ENCODE results near the gene ABHD18.
"Not testable (repeated sequence)": the region's sequence is repeated elsewhere in the genome, so short reads cannot be mapped to it uniquely, and the experiment has no call there.

The ABHD18 gene

DNA sequence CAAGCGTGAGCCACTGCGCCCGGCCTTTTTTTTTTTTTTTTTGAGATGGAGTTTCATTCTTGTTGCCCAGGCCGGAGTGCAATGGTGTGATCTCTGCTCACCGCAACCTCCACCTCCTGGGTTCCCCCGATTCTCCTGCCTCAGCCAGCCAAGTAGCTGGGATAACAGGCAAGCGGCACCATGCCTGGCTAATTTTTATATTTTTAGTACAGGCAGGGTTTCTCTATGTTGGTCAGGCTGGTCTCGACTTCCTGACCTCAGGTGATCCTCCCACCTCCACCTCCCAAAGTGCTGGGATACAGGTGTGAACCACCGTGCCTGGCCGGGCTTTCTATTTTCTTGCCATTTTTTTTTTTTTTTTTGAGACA, 101.2 kb downstream of the ABHD18 start:
- H3K36me3 ChIP-seq (ENCODE audit: insufficient read depth, low read length); H3K9ac ChIP-seq (ENCODE audit: low read depth, low read length); H3K9me3 ChIP-seq (ENCODE audit: control insufficient read depth, insufficient read depth, low read length); H3K4me1 ChIP-seq (ENCODE audit: insufficient read depth, low read length): not testable (repeated sequence)

DNA sequence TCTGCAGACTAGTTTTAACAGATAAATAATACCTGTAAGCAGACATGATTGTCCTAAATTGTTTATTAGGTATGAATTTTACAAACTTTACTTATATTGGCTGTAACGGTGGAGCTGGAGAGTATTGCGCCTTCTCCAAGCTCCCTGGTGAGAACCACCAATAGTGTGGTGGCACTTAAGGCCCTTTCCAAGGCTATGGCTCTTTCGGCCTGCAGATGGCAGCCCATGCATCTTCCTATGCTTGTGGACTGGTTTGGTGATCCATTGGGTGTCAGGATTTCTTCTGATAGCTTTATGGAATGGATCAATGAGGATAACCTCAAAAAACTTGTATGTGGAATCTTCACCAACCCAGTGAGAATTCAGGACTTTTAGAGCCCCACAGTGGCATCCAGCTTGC, 103.7 kb downstream of the ABHD18 start:
- Histone ChIP-seq H3K9me3 (ENCODE audit: control insufficient read depth, insufficient read depth, low read length) (no peaks in the 10 kb centered on the region), H3K36me3 (ENCODE audit: insufficient read depth, low read length) (no peaks in the 10 kb centered on the region), H3K4me1 (ENCODE audit: insufficient read depth, low read length) (no peaks in the 10 kb centered on the region), H3K9ac (ENCODE audit: low read depth, low read length) (no peak overlapping the region)

DNA sequence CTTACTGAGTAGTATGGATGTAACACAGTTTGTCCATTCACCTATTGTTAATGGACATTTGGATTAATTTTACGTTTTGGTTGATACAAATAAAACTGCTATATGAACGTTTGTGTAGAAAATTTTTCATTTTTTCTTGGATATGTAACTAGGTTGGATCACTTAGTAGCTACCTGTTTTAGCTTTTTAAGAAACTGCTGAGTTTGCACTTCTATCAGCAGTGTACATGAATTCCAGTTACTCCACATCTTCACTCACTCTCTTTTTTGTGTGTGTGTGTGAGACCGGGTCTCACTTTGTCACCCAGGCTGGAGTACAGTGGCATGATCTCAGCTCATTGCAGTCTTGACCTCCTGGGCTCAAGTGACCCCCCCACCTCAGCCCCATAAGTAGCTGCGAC, 111.3 kb downstream of the ABHD18 start:
- Histone ChIP-seq H3K9me3 (ENCODE audit: control insufficient read depth, insufficient read depth, low read length) (no peaks in the 10 kb centered on the region), H3K4me1 (ENCODE audit: insufficient read depth, low read length) (no peaks in the 10 kb centered on the region), H3K36me3 (ENCODE audit: insufficient read depth, low read length) (no peaks in the 10 kb centered on the region; the same call in none of the 2 replicates), H3K9ac (ENCODE audit: low read depth, low read length) (no peak overlapping the region)

All from ES-I3 (cell line).